Panc1 (cell line): ENCODE data around the gene NUDCD2. TPM values are rescaled to one million over a fixed set of nuclear protein-coding genes. Genes with fewer than 3 reads are reported as not detected.

Experiments used
- ATAC-seq: fragments of 200-7000 bp; cut with Tn5 transposase; 2 replicates; pipeline ENCODE4 v1.9.1; 2020; ENCODE audit warnings: mild to moderate bottlenecking, moderate library complexity
- BruUV-seq: library from RNA; stranded (reverse); fragments of 400-500 nt; replicated peaks from 2 replicates; lab custom pipeline; 2021; lab: Mats Ljungman, UMichigan
- CTCF ChIA-PET: fragments of 300-600 bp; sonication (Branson Sonifier 250); formaldehyde crosslinking; loops from one replicate; lab custom pipeline; 2022; ENCODE audit warnings: antibody characterized with exemption; lab: Charles Lee
- POLR2A ChIA-PET: fragments of 300-600 bp; sonication (Branson Sonifier 250); formaldehyde crosslinking; loops from one replicate; lab custom pipeline; 2022; ENCODE audit warnings: antibody characterized with exemption; lab: Charles Lee
- DNase-seq: peaks from one replicate; pipeline ENCODE4 v3.0.0-alpha.2; 2010; ENCODE audit warnings: low read depth, low spot score
- H3K27ac ChIP-seq: 2 replicates; pipeline ENCODE4 v1.5.1; 2011; ENCODE audit warnings: mild to moderate bottlenecking, low read length, inconsistent platforms
- H3K27me3 ChIP-seq: fragments of 200-500 bp; sonication (Bioruptor generic); 2 replicates; pipeline ENCODE4 v1.6.0; 2014; ENCODE audit warnings: low read length, inconsistent platforms; ENCODE audit not compliant: control insufficient read depth, insufficient read depth
- H3K36me3 ChIP-seq: fragments of 200-500 bp; sonication (Bioruptor generic); 2 replicates; pipeline ENCODE4 v1.5.1; 2014; ENCODE audit warnings: inconsistent platforms, mild to moderate bottlenecking, low read length, moderate library complexity; ENCODE audit not compliant: control insufficient read depth, insufficient read depth
- H3K4me1 ChIP-seq: 2 replicates; pipeline ENCODE4 v1.5.1; 2011; ENCODE audit warnings: inconsistent platforms, mild to moderate bottlenecking, low read length, moderate library complexity; ENCODE audit not compliant: control insufficient read depth, insufficient read depth
- H3K4me3 ChIP-seq, 2 experiments: 2 replicates each; pipeline ENCODE4 v1.5.1; 2011 to 2012; ENCODE audit warnings: low read depth in 2 of 2, low read length in 2 of 2, mild to moderate bottlenecking in 2 of 2, inconsistent platforms in 1 of 2, moderate library complexity in 1 of 2
- H3K9me3 ChIP-seq: fragments of 200-500 bp; sonication (Bioruptor generic); 2 replicates; pipeline ENCODE4 v1.5.1; 2014; ENCODE audit warnings: low read depth, mild to moderate bottlenecking, inconsistent platforms, low read length, moderate library complexity; ENCODE audit not compliant: control insufficient read depth, insufficient read depth
- POLR2AphosphoS5 ChIP-seq: IDR thresholded peaks from 2 replicates; pipeline ENCODE4 v1.6.1; 2012; ENCODE audit warnings: mild to moderate bottlenecking, low read depth, low read length, moderate library complexity
- SIN3A ChIP-seq: IDR thresholded peaks from 2 replicates; pipeline ENCODE4 v1.6.1; 2012; ENCODE audit warnings: low read depth, mild to moderate bottlenecking, low read length, moderate library complexity, borderline replicate concordance; ENCODE audit not compliant: insufficient read depth
- TCF7L2 ChIP-seq: IDR thresholded peaks from 2 replicates; pipeline ENCODE4 v1.6.1; 2011; ENCODE audit warnings: mild to moderate bottlenecking, low read depth, low read length, inconsistent platforms
- in situ Hi-C: cut with HindIII; loops from 2 replicates; pipeline ENCODE4 v1.10.0; 2016; ENCODE audit warnings: low sequenced_read_pairs, low pct_unique_long_range_greater_than_20kb
- intact Hi-C: fragments of 100-400 bp; cut with micrococcal nuclease; formaldehyde crosslinking; loops from one replicate; pipeline ENCODE4 v1.10.0; 2022; ENCODE audit not compliant: unreplicated experiment
- total RNA-seq: library from RNA; stranded (reverse); gene quantifications from one replicate; pipeline ENCODE4 v1.2.1, GENCODE V29; 2021; ENCODE audit not compliant: unreplicated experiment
- TF ChIP-seq, protein P1 (sequence below): fragments of 450-650 bp; IDR thresholded peaks from 2 replicates; pipeline ENCODE4 v1.5.1; 2017; ENCODE audit warnings: mild to moderate bottlenecking
- TF ChIP-seq, protein P2 (sequence below), 2 experiments: IDR thresholded peaks; 2 replicates each; pipeline ENCODE4 v1.6.1; 2011 to 2012; ENCODE audit warnings: low read depth in 2 of 2, control low read depth in 1 of 2, low read length in 1 of 2, mild to moderate bottlenecking in 1 of 2, moderate library complexity in 1 of 2; ENCODE audit not compliant: insufficient read depth in 1 of 2

Gene NUDCD2
- total RNA-seq, 1 experiment from 2014 or later = 58.6 TPM

DNA sequence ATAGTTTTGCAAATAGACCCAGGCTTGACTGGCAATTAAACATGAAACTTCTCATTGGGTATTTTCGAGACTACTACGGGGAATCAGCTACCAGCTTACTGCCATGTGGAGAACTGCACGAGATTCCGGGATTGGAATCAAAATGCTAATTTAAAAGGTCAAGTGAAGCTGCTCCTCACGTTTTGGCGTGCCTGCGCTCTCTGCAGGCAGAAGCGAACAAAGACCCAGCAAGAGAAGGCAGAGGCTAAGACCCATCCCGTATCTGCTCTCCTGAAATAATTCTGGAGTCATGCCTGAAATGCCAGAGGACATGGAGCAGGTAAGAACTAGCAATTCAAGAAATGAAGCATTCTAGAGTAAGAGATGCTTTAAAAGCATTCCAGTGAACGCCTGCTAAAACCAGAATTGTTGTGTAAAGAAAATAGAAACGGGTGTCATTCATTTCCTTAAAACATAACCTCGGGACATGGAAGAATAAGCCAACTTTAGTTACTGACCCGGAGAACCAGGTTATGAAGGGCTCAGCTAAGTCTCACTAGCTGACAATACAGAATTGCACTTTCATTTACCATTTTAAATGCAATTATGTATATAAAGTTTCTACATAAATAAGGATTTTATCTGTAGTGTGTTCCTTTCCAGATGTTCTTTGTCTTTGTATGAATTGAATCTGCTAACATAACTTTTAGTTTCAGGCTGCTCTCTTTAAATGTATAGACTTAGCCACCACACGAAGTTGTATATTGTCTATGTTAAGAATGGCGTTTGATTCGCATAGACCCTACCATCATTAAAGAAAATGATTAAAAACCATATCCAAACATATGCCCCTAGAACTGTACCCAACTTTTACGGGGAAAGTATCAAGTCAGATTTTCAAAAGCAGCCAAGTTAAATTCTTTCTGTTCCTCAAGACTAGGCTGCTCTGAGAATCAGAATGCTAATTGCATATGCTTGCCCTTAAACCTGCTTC lies 43.5 kb upstream of the NUDCD2 start:
- H3K4me3 ChIP-seq = peak overlapping the region; percentile 88 to 94
- CTCF ChIA-PET = no interaction called here
- in situ Hi-C loops (no loop called here), intact Hi-C loops (no loop called here)
- POLR2A ChIA-PET = interaction anchor here (1.0 kb wide), 1 partner anchor 43 kb away, joined by 12 read pairs; the partner anchor contains the start of genes HMMR and NUDCD2
- TF ChIP-seq, protein P1, sequence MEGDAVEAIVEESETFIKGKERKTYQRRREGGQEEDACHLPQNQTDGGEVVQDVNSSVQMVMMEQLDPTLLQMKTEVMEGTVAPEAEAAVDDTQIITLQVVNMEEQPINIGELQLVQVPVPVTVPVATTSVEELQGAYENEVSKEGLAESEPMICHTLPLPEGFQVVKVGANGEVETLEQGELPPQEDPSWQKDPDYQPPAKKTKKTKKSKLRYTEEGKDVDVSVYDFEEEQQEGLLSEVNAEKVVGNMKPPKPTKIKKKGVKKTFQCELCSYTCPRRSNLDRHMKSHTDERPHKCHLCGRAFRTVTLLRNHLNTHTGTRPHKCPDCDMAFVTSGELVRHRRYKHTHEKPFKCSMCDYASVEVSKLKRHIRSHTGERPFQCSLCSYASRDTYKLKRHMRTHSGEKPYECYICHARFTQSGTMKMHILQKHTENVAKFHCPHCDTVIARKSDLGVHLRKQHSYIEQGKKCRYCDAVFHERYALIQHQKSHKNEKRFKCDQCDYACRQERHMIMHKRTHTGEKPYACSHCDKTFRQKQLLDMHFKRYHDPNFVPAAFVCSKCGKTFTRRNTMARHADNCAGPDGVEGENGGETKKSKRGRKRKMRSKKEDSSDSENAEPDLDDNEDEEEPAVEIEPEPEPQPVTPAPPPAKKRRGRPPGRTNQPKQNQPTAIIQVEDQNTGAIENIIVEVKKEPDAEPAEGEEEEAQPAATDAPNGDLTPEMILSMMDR = peak; percentile 58
- TF ChIP-seq, protein P2, sequence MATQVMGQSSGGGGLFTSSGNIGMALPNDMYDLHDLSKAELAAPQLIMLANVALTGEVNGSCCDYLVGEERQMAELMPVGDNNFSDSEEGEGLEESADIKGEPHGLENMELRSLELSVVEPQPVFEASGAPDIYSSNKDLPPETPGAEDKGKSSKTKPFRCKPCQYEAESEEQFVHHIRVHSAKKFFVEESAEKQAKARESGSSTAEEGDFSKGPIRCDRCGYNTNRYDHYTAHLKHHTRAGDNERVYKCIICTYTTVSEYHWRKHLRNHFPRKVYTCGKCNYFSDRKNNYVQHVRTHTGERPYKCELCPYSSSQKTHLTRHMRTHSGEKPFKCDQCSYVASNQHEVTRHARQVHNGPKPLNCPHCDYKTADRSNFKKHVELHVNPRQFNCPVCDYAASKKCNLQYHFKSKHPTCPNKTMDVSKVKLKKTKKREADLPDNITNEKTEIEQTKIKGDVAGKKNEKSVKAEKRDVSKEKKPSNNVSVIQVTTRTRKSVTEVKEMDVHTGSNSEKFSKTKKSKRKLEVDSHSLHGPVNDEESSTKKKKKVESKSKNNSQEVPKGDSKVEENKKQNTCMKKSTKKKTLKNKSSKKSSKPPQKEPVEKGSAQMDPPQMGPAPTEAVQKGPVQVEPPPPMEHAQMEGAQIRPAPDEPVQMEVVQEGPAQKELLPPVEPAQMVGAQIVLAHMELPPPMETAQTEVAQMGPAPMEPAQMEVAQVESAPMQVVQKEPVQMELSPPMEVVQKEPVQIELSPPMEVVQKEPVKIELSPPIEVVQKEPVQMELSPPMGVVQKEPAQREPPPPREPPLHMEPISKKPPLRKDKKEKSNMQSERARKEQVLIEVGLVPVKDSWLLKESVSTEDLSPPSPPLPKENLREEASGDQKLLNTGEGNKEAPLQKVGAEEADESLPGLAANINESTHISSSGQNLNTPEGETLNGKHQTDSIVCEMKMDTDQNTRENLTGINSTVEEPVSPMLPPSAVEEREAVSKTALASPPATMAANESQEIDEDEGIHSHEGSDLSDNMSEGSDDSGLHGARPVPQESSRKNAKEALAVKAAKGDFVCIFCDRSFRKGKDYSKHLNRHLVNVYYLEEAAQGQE (IDR thresholded peaks at IDR 0.05; ENCODE audit: insufficient read depth in 1 of 2, low read depth in 2 of 2, low read length in 1 of 2) = no peak
- TF ChIP-seq TCF7L2 (no peak), SIN3A (no peak)
- H3K36me3 ChIP-seq = peaks cover 6% of the 10 kb centered on the region; the same call in 1 of the 2 replicates
- peak overlapping the region; percentile 99 for H3K27ac ChIP-seq
- H3K9me3 ChIP-seq = no peaks in the 10 kb centered on the region
- H3K4me1 ChIP-seq = peaks cover 18% of the 10 kb centered on the region; the same call in 1 of the 2 replicates
- ATAC-seq (0 out of 2 replicates have a peak, but pooled peaks have one; percentile 7), DNase-seq (no peak)
- BruUV-seq = no TSS peak
- H3K27me3 ChIP-seq = no peaks in the 10 kb centered on the region

DNA sequence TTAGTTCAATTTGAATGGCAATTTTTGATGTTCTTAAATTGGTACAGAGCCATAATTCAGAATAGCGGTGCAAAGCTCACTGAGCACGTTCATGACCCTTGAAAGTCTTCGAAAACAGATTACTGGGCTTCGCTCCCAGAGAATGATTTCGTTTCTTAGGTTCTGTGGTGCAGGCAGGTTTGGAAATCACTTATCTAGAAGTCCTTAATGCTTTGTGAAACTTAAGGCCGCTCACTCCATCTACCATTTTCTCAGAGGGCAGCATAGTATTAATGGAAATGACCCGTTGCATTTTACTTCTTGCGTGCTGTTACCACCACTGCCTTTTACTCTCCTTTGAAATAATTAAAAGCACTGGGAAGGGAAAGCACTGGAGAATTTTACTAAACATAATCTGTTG lies 42.6 kb upstream of the NUDCD2 start:
- POLR2A ChIA-PET = interaction anchor here (1.0 kb wide), 1 partner anchor 42 kb away, joined by 12 read pairs; the partner anchor contains the start of genes HMMR and NUDCD2
- in situ Hi-C loops = no loop called here
- no TSS peak for BruUV-seq

More for the DNA sequence above, 42.6 kb upstream of the NUDCD2 start:
- intact Hi-C loops = no loop called here
- ATAC-seq = no peak
- H3K4me3 ChIP-seq = peak overlapping the region; percentile 88 to 94; a peak in 3 of 4 replicates
- no peak for DNase-seq
- peaks cover 6% of the 10 kb centered on the region; the same call in 1 of the 2 replicates for H3K36me3 ChIP-seq
- H3K27ac ChIP-seq = peak overlapping the region; percentile 99
- H3K9me3 ChIP-seq = no peaks in the 10 kb centered on the region
- CTCF ChIA-PET = no interaction called here
- no peaks in the 10 kb centered on the region for H3K27me3 ChIP-seq
- TF ChIP-seq TCF7L2 (no peak), POLR2AphosphoS5 (no peak), SIN3A (no peak)
- TF ChIP-seq, protein P1 = no peak
- TF ChIP-seq, protein P2 (IDR thresholded peaks at IDR 0.05; ENCODE audit: insufficient read depth in 1 of 2, low read depth in 2 of 2, low read length in 1 of 2) = no peak
- H3K4me1 ChIP-seq = peaks cover 12% of the 10 kb centered on the region; the same call in 1 of the 2 replicates
